ENCODE measurements around the gene SLC6A11. TPM values are rescaled to one million over a fixed set of nuclear protein-coding genes. Genes with fewer than 3 reads are reported as not detected.

SLC6A11 gene
- total and polyA plus RNA-seq, 9 donors: under 0.01 to 0.33 (median 0.07) TPM; not detected in 2

DNA sequence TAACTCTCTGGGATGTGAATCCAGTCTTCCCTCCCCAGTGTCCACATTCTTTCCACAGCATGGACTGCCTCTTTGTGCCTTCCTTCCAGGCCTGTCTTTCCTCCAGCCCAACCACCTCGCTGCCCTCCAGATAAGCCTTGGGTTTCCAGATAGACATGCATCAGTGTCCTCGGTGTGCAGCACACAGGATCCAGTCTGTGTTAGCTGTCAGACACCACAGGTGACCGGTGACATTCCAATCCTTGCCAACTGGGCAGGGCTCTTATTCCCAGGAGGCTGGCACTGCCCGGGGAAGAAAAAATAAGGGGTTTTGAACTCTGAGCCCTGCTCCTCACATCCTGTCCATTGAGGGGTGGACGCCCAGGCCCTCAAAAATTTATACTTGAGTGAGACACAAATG lies 170.6 kb downstream of the SLC6A11 start:
- DNase-seq: no peak
- Histone ChIP-seq H3K36me3 (no peaks in the 10 kb centered on the region), H3K4me3 (no peak overlapping the region), H3K27me3 (no peaks in the 10 kb centered on the region), H3K9me3 (no peaks in the 10 kb centered on the region), H3K4me1 (ENCODE audit: insufficient read depth) (peaks cover 2% of the 10 kb centered on the region), H3K27ac (no peak overlapping the region)
- 89 to 93% (median 92%) methylated on average over 5 of the region's 5 CpGs for WGBS, 3 donors
- no peak for TF ChIP-seq POLR2A (IDR thresholded peaks at IDR 0.05)
- TF ChIP-seq, protein P1, sequence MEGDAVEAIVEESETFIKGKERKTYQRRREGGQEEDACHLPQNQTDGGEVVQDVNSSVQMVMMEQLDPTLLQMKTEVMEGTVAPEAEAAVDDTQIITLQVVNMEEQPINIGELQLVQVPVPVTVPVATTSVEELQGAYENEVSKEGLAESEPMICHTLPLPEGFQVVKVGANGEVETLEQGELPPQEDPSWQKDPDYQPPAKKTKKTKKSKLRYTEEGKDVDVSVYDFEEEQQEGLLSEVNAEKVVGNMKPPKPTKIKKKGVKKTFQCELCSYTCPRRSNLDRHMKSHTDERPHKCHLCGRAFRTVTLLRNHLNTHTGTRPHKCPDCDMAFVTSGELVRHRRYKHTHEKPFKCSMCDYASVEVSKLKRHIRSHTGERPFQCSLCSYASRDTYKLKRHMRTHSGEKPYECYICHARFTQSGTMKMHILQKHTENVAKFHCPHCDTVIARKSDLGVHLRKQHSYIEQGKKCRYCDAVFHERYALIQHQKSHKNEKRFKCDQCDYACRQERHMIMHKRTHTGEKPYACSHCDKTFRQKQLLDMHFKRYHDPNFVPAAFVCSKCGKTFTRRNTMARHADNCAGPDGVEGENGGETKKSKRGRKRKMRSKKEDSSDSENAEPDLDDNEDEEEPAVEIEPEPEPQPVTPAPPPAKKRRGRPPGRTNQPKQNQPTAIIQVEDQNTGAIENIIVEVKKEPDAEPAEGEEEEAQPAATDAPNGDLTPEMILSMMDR (IDR thresholded peaks at IDR 0.05): no peak
- TF ChIP-seq EP300 (IDR thresholded peaks at IDR 0.05): no peak
- intact Hi-C loops (cut with DNase I): no loop called here

DNA sequence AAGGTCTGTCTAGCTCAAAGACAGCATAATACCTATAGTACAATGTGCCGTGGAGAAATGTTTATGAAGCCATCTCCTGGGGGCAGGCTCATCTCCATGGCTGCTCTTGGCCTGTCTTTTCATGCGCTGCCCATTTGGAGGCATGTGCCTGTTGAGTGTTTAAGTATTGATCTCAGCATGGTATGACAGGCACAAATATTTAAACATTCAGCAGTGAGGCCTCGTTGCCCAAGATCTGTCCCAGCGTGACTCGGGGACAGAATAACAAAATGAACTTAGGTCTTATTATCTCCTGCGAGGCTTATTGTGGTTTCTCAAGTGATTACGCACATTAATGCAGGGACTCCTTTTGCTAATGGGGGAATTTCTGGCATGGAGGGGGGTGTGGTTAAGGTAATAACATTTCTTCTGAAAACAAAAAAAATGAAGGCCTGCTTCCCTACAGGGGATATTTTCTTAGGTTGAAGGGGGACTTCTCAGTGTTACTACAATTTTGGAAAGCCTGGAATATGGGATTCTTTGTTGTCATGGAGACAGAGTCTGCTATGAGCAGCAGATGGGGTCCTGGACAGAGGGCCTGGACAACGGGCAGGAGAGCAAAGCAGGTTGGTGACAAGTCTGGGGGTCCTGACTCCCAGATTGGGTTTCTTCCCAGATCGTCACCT lies 172.1 kb downstream of the SLC6A11 start:
- 78 to 81% (median 80%) methylated on average over 9 of the region's 9 CpGs for WGBS, 3 donors
- intact Hi-C loops (cut with DNase I): no loop called here
- no peaks in the 10 kb centered on the region for H3K4me1 ChIP-seq (ENCODE audit: insufficient read depth)

DNA sequence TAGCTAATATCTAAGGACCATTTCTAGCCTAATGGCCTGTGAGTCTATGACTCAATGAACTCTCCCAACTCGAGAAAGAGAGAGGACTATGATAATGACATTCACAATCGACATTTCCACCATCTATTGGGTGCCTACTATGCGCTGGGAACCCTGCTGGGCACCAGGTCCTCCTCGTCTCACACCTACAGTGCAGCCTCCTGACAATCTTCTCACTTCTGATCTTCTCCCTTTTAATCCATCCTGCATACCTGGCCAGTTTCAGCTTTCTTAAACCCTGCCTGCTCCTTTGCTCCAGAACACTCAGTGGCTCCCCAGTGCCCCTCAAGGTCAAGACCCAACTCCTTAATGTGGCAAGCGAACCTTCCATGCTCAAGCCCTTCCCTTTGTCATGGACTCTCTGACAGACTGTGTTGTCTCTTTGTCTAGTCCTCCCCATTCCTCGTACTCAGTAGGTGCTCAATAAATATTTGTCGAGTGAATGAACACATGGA lies 173.0 kb downstream of the SLC6A11 start:
- TF ChIP-seq EP300 (IDR thresholded peaks at IDR 0.05) (no peak), POLR2A (IDR thresholded peaks at IDR 0.05) (no peak)
- TF ChIP-seq, protein P1 (IDR thresholded peaks at IDR 0.05): no peak
- no peak overlapping the region for H3K27ac ChIP-seq
- H3K36me3 ChIP-seq: no peaks in the 10 kb centered on the region
- no peaks in the 10 kb centered on the region for H3K27me3 ChIP-seq
- no peak overlapping the region for H3K4me3 ChIP-seq
- peaks cover 2% of the 10 kb centered on the region for H3K4me1 ChIP-seq (ENCODE audit: insufficient read depth)
- H3K9me3 ChIP-seq: no peaks in the 10 kb centered on the region
- intact Hi-C loops (cut with DNase I): no loop called here
- DNase-seq: no peak
- WGBS, 3 donors: 73 to 83% (median 78%) methylated on average over 7 of the region's 7 CpGs

More for the DNA sequence above, 172.1 kb downstream of the SLC6A11 start:
- no peaks in the 10 kb centered on the region for H3K27me3 ChIP-seq
- H3K36me3 ChIP-seq: no peaks in the 10 kb centered on the region
- TF ChIP-seq EP300 (IDR thresholded peaks at IDR 0.05) (no peak), POLR2A (IDR thresholded peaks at IDR 0.05) (no peak)
- TF ChIP-seq, protein P1 (IDR thresholded peaks at IDR 0.05): no peak
- H3K4me3 ChIP-seq: no peak overlapping the region
- no peaks in the 10 kb centered on the region for H3K9me3 ChIP-seq
- DNase-seq: no peak
- H3K27ac ChIP-seq: no peak overlapping the region

Other genes with a start within 250 kb of the SLC6A11 start
- gene SLC6A1, start 176.5 kb downstream of the SLC6A11 start, total RNA-seq: 1 to 10 TPM in 4 of 7 donors, under 1 TPM in 3; 0.23 to 2.2 (median 1.0) TPM
- 1 to 10 TPM; 1.2 to 3.3 TPM for gene SLC6A1, start 176.5 kb downstream of the SLC6A11 start, polyA plus RNA-seq